ENCODE measurements around the gene IL1B. TPM values are rescaled to one million over a fixed set of nuclear protein-coding genes. Genes with fewer than 3 reads are reported as not detected.

Gene IL1B
- polyA plus RNA-seq, 1 donor from 2014 or later: not detected

- Histone ChIP-seq H3K36me3 (ENCODE audit: insufficient read depth, low read length) (no peaks in the 10 kb centered on the region), H2AFZ (ENCODE audit: low read depth, low read length) (no peak overlapping the region), H3K9ac (ENCODE audit: low read length) (no peak overlapping the region), H3K9me2 (ENCODE audit: insufficient read depth, low read length) (no peaks in the 10 kb centered on the region), H3K27me3 (ENCODE audit: insufficient read depth, low read depth, low read length) (no peaks in the 10 kb centered on the region), H3K27ac (ENCODE audit: low read length) (no peak overlapping the region), H3K4me3 (ENCODE audit: low read length) (no peak overlapping the region), H3K4me2 (ENCODE audit: low read length) (no peak overlapping the region), H3F3A (ENCODE audit: insufficient read depth, low read length, poor library complexity, severe bottlenecking) (no peaks in the 10 kb centered on the region), H4K20me1 (ENCODE audit: insufficient read depth) (no peaks in the 10 kb centered on the region), H3K79me2 (replicated peaks; ENCODE audit: insufficient read depth, low read length) (no peaks in the 10 kb centered on the region), H3K9me3 (ENCODE audit: low read length) (no peaks in the 10 kb centered on the region)
- TF ChIP-seq EP300 (conservative IDR thresholded peaks at IDR 0.05; ENCODE audit: poor library complexity, severe bottlenecking) (no peak), REST (IDR thresholded peaks at IDR 0.05; ENCODE audit: borderline replicate concordance) (no peak), RAD21 (conservative IDR thresholded peaks at IDR 0.05) (no peak), CTCF (IDR thresholded peaks at IDR 0.05; ENCODE audit: poor library complexity, severe bottlenecking) (no peak), EZH2 (IDR thresholded peaks at IDR 0.05; ENCODE audit: borderline replicate concordance, insufficient read depth, low read length, poor library complexity, severe bottlenecking) (no peak), POLR2AphosphoS5 (IDR thresholded peaks at IDR 0.05) (no peak), SMC3 (conservative IDR thresholded peaks at IDR 0.05; ENCODE audit: poor library complexity) (no peak), MXI1 (conservative IDR thresholded peaks at IDR 0.05; ENCODE audit: poor library complexity, severe bottlenecking) (no peak), TAF1 (IDR thresholded peaks at IDR 0.05; ENCODE audit: low read depth) (no peak)
These were observed 32.7 kb downstream of the IL1B start for GRCh38 chr2:112803691-112804521.

GRCh38 chr2:112800881-112801583, 35.5 kb downstream of the IL1B start:
- TF ChIP-seq CTCF (IDR thresholded peaks at IDR 0.05; ENCODE audit: poor library complexity, severe bottlenecking) (no peak), EZH2 (IDR thresholded peaks at IDR 0.05; ENCODE audit: borderline replicate concordance, insufficient read depth, low read length, poor library complexity, severe bottlenecking) (no peak), POLR2AphosphoS5 (IDR thresholded peaks at IDR 0.05) (no peak), RAD21 (conservative IDR thresholded peaks at IDR 0.05) (no peak), SMC3 (conservative IDR thresholded peaks at IDR 0.05; ENCODE audit: poor library complexity) (no peak), TAF1 (IDR thresholded peaks at IDR 0.05; ENCODE audit: low read depth) (no peak), MXI1 (conservative IDR thresholded peaks at IDR 0.05; ENCODE audit: poor library complexity, severe bottlenecking) (no peak)
- Histone ChIP-seq H3F3A (ENCODE audit: insufficient read depth, low read length, poor library complexity, severe bottlenecking) (no peaks in the 10 kb centered on the region), H2AFZ (ENCODE audit: low read depth, low read length) (no peak overlapping the region), H3K9me2 (ENCODE audit: insufficient read depth, low read length) (no peaks in the 10 kb centered on the region), H3K4me2 (ENCODE audit: low read length) (no peak overlapping the region), H3K79me2 (replicated peaks; ENCODE audit: insufficient read depth, low read length) (no peaks in the 10 kb centered on the region), H3K9me3 (ENCODE audit: low read length) (no peaks in the 10 kb centered on the region), H3K4me3 (ENCODE audit: low read length) (no peak overlapping the region), H3K27me3 (ENCODE audit: insufficient read depth, low read depth, low read length) (no peaks in the 10 kb centered on the region), H4K20me1 (ENCODE audit: insufficient read depth) (no peaks in the 10 kb centered on the region), H3K9ac (ENCODE audit: low read length) (no peak overlapping the region), H3K36me3 (ENCODE audit: insufficient read depth, low read length) (no peaks in the 10 kb centered on the region), H3K27ac (ENCODE audit: low read length) (no peak overlapping the region)
